ENCODE data around the gene RAPH1. TPM values are rescaled to one million over a fixed set of nuclear protein-coding genes. Genes with fewer than 3 reads are reported as not detected.

The RAPH1 gene
- total RNA-seq, 1 experiment from 2014 or later: 31.4 TPM

- TSS peak; percentile 9 for BruUV-seq (replicated peaks)
Observed at GRCh38 chr2:203383038-203383437, 152.1 kb downstream of the RAPH1 start.

DNA sequence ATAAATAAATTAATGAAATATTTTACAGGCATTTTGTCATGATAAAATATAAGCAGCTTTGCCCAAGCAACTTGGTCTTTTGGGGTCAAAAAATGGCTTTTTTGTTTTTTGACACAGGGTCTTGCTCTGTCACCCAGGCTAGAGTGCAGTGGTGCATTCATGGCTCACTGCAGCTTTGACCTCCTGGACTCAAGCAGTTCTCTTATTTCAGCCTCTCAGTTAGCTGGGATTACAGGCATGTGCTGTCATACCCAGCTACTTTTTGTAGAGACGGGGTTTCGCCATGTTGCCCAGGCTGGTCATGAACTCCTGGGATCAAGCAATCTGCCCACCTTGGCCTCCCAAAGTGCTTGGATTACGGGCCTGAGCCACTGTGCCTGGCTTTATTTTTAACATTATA lies 155.9 kb downstream of the RAPH1 start:
- Histone ChIP-seq H3K27ac (ENCODE audit: low read length) (no peak overlapping the region), H3K27me3 (ENCODE audit: control insufficient read depth, insufficient read depth, low read length) (no peaks in the 10 kb centered on the region), H3K4me3 (ENCODE audit: low read depth in 2 of 2, low read length in 2 of 2) (no peak overlapping the region), H3K4me1 (ENCODE audit: control insufficient read depth, insufficient read depth, low read length) (no peaks in the 10 kb centered on the region), H3K9me3 (ENCODE audit: control insufficient read depth, insufficient read depth, low read depth, low read length) (no peaks in the 10 kb centered on the region), H3K36me3 (ENCODE audit: control insufficient read depth, insufficient read depth, low read length) (0 out of 2 replicates have a peak, but pooled peaks cover 2% of the 10 kb centered on the region)
- TF ChIP-seq SIN3A (IDR thresholded peaks at IDR 0.05; ENCODE audit: borderline replicate concordance, insufficient read depth, low read depth, low read length) (no peak), TCF7L2 (IDR thresholded peaks at IDR 0.05; ENCODE audit: low read depth, low read length) (no peak), POLR2AphosphoS5 (IDR thresholded peaks at IDR 0.05; ENCODE audit: low read depth, low read length) (no peak), REST (IDR thresholded peaks at IDR 0.05; ENCODE audit: insufficient read depth in 1 of 2, low read depth in 2 of 2, low read length in 1 of 2) (no peak)
- TF ChIP-seq, protein P1, sequence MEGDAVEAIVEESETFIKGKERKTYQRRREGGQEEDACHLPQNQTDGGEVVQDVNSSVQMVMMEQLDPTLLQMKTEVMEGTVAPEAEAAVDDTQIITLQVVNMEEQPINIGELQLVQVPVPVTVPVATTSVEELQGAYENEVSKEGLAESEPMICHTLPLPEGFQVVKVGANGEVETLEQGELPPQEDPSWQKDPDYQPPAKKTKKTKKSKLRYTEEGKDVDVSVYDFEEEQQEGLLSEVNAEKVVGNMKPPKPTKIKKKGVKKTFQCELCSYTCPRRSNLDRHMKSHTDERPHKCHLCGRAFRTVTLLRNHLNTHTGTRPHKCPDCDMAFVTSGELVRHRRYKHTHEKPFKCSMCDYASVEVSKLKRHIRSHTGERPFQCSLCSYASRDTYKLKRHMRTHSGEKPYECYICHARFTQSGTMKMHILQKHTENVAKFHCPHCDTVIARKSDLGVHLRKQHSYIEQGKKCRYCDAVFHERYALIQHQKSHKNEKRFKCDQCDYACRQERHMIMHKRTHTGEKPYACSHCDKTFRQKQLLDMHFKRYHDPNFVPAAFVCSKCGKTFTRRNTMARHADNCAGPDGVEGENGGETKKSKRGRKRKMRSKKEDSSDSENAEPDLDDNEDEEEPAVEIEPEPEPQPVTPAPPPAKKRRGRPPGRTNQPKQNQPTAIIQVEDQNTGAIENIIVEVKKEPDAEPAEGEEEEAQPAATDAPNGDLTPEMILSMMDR (IDR thresholded peaks at IDR 0.05): no peak
- no peak for ATAC-seq
- in situ Hi-C loops (cut with HindIII; ENCODE audit: low pct_unique_long_range_greater_than_20kb, low sequenced_read_pairs) (no loop called here), intact Hi-C loops (cut with micrococcal nuclease; ENCODE audit: unreplicated experiment) (no loop called here)
- BruUV-seq (replicated peaks): no TSS peak
- POLR2A ChIA-PET: no interaction called here
- no peak for DNase-seq (ENCODE audit: low read depth, low spot score)
- CTCF ChIA-PET: no interaction called here

More at GRCh38 chr2:203383038-203383437, 152.1 kb downstream of the RAPH1 start:
- Histone ChIP-seq H3K4me3 (ENCODE audit: low read depth in 2 of 2, low read length in 2 of 2) (no peak overlapping the region), H3K9me3 (ENCODE audit: control insufficient read depth, insufficient read depth, low read depth, low read length) (no peaks in the 10 kb centered on the region), H3K27ac (ENCODE audit: low read length) (no peak overlapping the region), H3K27me3 (ENCODE audit: control insufficient read depth, insufficient read depth, low read length) (no peaks in the 10 kb centered on the region), H3K4me1 (ENCODE audit: control insufficient read depth, insufficient read depth, low read length) (no peaks in the 10 kb centered on the region), H3K36me3 (ENCODE audit: control insufficient read depth, insufficient read depth, low read length) (no peaks in the 10 kb centered on the region)
- intact Hi-C loops (cut with micrococcal nuclease; ENCODE audit: unreplicated experiment) (no loop called here), in situ Hi-C loops (cut with HindIII; ENCODE audit: low pct_unique_long_range_greater_than_20kb, low sequenced_read_pairs) (no loop called here)
- DNase-seq (ENCODE audit: low read depth, low spot score) (no peak), ATAC-seq (no peak)
- POLR2A ChIA-PET: no interaction called here
- TF ChIP-seq, protein P1 (IDR thresholded peaks at IDR 0.05): no peak
- TF ChIP-seq SIN3A (IDR thresholded peaks at IDR 0.05; ENCODE audit: borderline replicate concordance, insufficient read depth, low read depth, low read length): no peak
- no peak for TF ChIP-seq POLR2AphosphoS5 (IDR thresholded peaks at IDR 0.05; ENCODE audit: low read depth, low read length)
- no peak for TF ChIP-seq REST (IDR thresholded peaks at IDR 0.05; ENCODE audit: insufficient read depth in 1 of 2, low read depth in 2 of 2, low read length in 1 of 2)
- TF ChIP-seq TCF7L2 (IDR thresholded peaks at IDR 0.05; ENCODE audit: low read depth, low read length): no peak
- CTCF ChIA-PET: no interaction called here

All from Panc1 (cell line).